Brain microvascular endothelial cell (primary cell): ENCODE data around the gene COPZ1.

Experiments
- DNase-seq: peaks from one replicate; pipeline ENCODE4 v3.0.0-alpha.2; 2020
- H3K27ac ChIP-seq: fragments of 250-450 bp; sonication (Bioruptor Pico); 2 replicates; pipeline ENCODE4 v1.5.1; 2020; ENCODE audit warnings: mild to moderate bottlenecking, moderate library complexity
- H3K27me3 ChIP-seq: fragments of 250-450 bp; sonication (Bioruptor Pico); replicated peaks from 2 replicates; pipeline ENCODE4 v1.5.1; 2020; ENCODE audit warnings: mild to moderate bottlenecking
- H3K36me3 ChIP-seq: fragments of 250-450 bp; sonication (Bioruptor Pico); replicated peaks from 2 replicates; pipeline ENCODE4 v1.5.1; 2020; ENCODE audit warnings: mild to moderate bottlenecking
- H3K4me3 ChIP-seq: 2 replicates; pipeline ENCODE4 v1.5.1; 2011; ENCODE audit warnings: low read depth, mild to moderate bottlenecking, control low read depth, low read length, moderate library complexity
- in situ Hi-C: cut with HindIII; loops from 2 replicates; pipeline ENCODE4 v1.10.0; 2017; ENCODE audit warnings: low sequenced_read_pairs, low pct_ligation_motif_present
- TF ChIP-seq, protein P1 (sequence below): IDR thresholded peaks from 2 replicates; pipeline ENCODE4 v1.5.1; 2011; ENCODE audit warnings: low read depth, mild to moderate bottlenecking, moderate library complexity, low read length, control low read depth, inconsistent platforms; ENCODE audit errors: missing control alignments

Gene COPZ1

DNA sequence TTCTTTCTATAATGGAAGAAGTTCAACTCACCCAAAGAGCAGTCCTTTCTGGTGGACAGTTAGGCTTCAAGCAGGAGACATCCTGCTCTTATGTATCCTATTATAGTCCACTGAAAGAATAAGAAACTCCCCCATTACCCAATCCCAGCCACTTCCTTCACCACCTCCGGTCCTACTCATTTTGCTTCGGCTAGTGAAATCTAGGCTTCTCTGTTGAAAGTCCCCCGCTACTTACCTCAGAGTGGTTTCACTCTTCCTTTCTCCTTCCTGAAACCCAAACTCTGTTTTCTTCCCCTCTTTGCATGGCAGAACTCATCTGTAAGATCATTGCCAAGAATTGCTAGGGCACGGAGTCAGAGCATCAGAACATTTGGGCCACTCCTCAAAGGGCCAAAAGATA is 39.5 kb downstream of the COPZ1 start, which contains the start of gene GPR84:
TSS of gene GPR84 (minus strand) at position 74 of the 400 bp plus-strand sequence. CDS start 635 bp downstream, outside the sequence.
- H3K27ac ChIP-seq: no peak within 1 kb of the TSS
- no peak for DNase-seq
- no peaks in the 10 kb centered on the region for H3K27me3 ChIP-seq
- no peaks in the 10 kb centered on the region for H3K36me3 ChIP-seq
- TF ChIP-seq, protein P1, sequence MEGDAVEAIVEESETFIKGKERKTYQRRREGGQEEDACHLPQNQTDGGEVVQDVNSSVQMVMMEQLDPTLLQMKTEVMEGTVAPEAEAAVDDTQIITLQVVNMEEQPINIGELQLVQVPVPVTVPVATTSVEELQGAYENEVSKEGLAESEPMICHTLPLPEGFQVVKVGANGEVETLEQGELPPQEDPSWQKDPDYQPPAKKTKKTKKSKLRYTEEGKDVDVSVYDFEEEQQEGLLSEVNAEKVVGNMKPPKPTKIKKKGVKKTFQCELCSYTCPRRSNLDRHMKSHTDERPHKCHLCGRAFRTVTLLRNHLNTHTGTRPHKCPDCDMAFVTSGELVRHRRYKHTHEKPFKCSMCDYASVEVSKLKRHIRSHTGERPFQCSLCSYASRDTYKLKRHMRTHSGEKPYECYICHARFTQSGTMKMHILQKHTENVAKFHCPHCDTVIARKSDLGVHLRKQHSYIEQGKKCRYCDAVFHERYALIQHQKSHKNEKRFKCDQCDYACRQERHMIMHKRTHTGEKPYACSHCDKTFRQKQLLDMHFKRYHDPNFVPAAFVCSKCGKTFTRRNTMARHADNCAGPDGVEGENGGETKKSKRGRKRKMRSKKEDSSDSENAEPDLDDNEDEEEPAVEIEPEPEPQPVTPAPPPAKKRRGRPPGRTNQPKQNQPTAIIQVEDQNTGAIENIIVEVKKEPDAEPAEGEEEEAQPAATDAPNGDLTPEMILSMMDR: no peak
- no peak within 1 kb of the TSS for H3K4me3 ChIP-seq
- in situ Hi-C loops: loop anchor here (5.0 kb wide), 1 partner anchor 72 kb away; no protein-coding TSS in a partner anchor

- Histone ChIP-seq H3K4me3 (peak overlapping the region; percentile 9), H3K27me3 (no peaks in the 10 kb centered on the region), H3K27ac (no peak overlapping the region), H3K36me3 (no peaks in the 10 kb centered on the region)
- in situ Hi-C loops: no loop called here
- TF ChIP-seq, protein P1: no peak
- no peak for DNase-seq
Observed at GRCh38 chr12:54368025-54368708, 43.2 kb downstream of the COPZ1 start.

DNA sequence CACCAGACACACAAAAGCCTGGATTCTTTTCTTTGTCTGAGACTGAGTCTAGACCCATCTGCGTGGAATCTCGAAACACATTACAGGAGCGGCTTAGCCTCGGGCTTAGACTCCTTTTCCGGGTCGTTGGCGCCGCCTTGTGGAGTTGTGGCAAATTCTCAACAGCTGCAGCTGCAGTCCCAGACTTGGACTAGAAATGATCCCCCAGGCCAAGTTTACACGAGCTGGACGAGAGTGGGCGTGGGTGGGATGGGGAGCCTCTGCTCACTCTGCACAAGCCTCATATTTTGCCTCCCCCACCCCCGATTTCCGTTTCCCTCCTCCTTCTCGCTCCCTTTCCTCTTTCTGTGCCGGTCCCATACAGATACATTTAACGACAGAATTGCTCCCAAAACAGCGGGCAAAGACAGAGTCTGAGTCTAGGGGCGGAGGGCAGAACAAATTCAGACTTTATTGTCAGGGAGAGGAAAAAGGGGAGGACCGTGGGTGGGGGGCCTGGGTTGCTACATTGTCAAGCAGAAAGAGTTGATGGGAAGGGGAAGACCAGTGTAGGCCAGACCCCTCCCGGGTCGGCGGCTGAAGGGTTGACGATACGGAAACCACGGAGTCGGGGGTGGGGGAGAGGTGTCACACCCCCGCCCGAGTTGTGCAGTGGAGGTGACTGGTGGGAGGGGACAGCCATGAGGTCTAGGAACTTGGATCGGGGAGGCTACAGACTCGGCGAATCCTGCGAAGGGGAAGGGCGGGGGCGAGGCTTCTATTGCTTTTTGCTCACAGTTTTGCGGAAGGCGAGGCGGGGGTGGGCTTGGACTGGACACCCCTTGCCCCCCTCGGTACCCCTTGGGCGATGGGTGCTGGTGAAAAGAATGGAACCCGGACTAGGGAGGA is 44.0 kb downstream of the COPZ1 start:
- Histone ChIP-seq H3K36me3 (no peaks in the 10 kb centered on the region), H3K4me3 (peak overlapping the region; percentile 43), H3K27me3 (no peaks in the 10 kb centered on the region), H3K27ac (no peak overlapping the region)
- peak; percentile 83 for DNase-seq
- TF ChIP-seq, protein P1: peak; percentile 91
- in situ Hi-C loops: no loop called here

- in situ Hi-C loops: no loop called here
- H3K4me3 ChIP-seq: peak overlapping the region; percentile 52
Observed at GRCh38 chr12:54369597-54370131, 44.7 kb downstream of the COPZ1 start.

DNA sequence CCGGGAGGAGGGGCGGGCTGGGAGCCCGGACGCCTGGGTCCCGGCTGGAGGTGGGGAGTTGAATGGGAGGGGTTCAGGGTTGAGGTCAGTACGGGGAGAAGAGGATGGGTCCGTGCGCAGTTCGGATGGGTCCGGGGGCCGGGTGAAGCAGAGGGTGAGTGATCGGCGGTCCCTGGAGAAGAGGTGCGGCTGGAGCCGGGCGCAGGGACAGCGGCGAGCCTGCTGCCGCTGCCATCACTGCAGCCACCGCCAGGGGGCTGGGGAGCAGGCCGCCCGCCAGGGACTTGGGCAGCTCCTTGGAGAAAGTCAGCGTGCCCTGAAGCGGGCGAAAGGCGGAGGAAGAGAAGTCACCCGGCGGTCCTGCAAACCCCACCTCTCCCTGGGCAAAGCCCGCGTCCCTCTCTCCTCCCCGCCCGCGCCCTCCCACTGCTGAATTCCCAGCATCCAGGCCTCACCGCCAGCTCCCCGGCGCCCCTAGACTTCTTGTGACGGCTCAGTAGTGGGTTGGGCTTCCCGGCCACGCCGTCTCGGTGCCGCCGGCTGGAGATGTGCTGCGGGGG is 45.3 kb downstream of the COPZ1 start:
- Histone ChIP-seq H3K4me3 (peak overlapping the region; percentile 52), H3K36me3 (no peaks in the 10 kb centered on the region), H3K27me3 (no peaks in the 10 kb centered on the region), H3K27ac (no peak overlapping the region)
- DNase-seq: peak; percentile 57
- in situ Hi-C loops: no loop called here
- TF ChIP-seq, protein P1: peak; percentile 85

More at GRCh38 chr12:54369597-54370131, 44.7 kb downstream of the COPZ1 start:
- DNase-seq: no peak
- H3K27ac ChIP-seq: no peak overlapping the region
- no peaks in the 10 kb centered on the region for H3K27me3 ChIP-seq
- H3K36me3 ChIP-seq: no peaks in the 10 kb centered on the region
- TF ChIP-seq, protein P1: no peak
